Measurements from ENCODE around the gene PLCB2. TPM values are rescaled to one million over a fixed set of nuclear protein-coding genes. Genes with fewer than 3 reads are reported as not detected.

The PLCB2 gene
- total RNA-seq, 1 experiment from 2014 or later: 0.92 TPM

GRCh38 chr15:40303576-40303975 is 4.2 kb downstream of the PLCB2 start:
- no TSS peak for BruUV-seq (replicated peaks)
- H3K4me1 ChIP-seq (replicated peaks; ENCODE audit: insufficient read depth): no peaks in the 10 kb centered on the region
- TF ChIP-seq EZH2 (IDR thresholded peaks at IDR 0.05; ENCODE audit: low read depth) (no peak), CTCF (conservative IDR thresholded peaks at IDR 0.05) (no peak)
- ChIA-PET CTCF (no interaction called here), POLR2A (ENCODE audit: unreplicated experiment) (no interaction called here)
- no peaks in the 10 kb centered on the region for H3K79me2 ChIP-seq (ENCODE audit: low read depth)
- H3F3A ChIP-seq (ENCODE audit: insufficient read depth, low read depth): no peaks in the 10 kb centered on the region
- no peak for DNase-seq
- no peaks in the 10 kb centered on the region for H3K9me3 ChIP-seq (ENCODE audit: insufficient read depth, low read depth)
- no peak overlapping the region for H3K4me3 ChIP-seq
- no peak overlapping the region for H3K4me2 ChIP-seq
- no peak overlapping the region for H3K27ac ChIP-seq
- intact Hi-C loops (cut with micrococcal nuclease; ENCODE audit: unreplicated experiment): no loop called here
- H4K20me1 ChIP-seq (ENCODE audit: insufficient read depth): no peaks in the 10 kb centered on the region
- no peak overlapping the region for H2AFZ ChIP-seq
- H3K36me3 ChIP-seq (ENCODE audit: low read depth): no peaks in the 10 kb centered on the region
- H3K27me3 ChIP-seq (ENCODE audit: insufficient read depth, low read depth): no peaks in the 10 kb centered on the region
- no peaks in the 10 kb centered on the region for H3K9me2 ChIP-seq (ENCODE audit: insufficient read depth)

- TF ChIP-seq CTCF (conservative IDR thresholded peaks at IDR 0.05): no peak
- no peak for TF ChIP-seq EZH2 (IDR thresholded peaks at IDR 0.05; ENCODE audit: low read depth)
- no peaks in the 10 kb centered on the region for H3K36me3 ChIP-seq (ENCODE audit: low read depth)
- H3K27me3 ChIP-seq (ENCODE audit: insufficient read depth, low read depth): no peaks in the 10 kb centered on the region
- H3K4me2 ChIP-seq: no peak overlapping the region
- no TSS peak for BruUV-seq (replicated peaks)
- DNase-seq: no peak
- no peaks in the 10 kb centered on the region for H3K4me1 ChIP-seq (replicated peaks; ENCODE audit: insufficient read depth)
- H2AFZ ChIP-seq: no peak overlapping the region
- no peaks in the 10 kb centered on the region for H3K9me3 ChIP-seq (ENCODE audit: insufficient read depth, low read depth)
- no peaks in the 10 kb centered on the region for H4K20me1 ChIP-seq (ENCODE audit: insufficient read depth)
- H3F3A ChIP-seq (ENCODE audit: insufficient read depth, low read depth): no peaks in the 10 kb centered on the region
- H3K9me2 ChIP-seq (ENCODE audit: insufficient read depth): no peaks in the 10 kb centered on the region
- H3K79me2 ChIP-seq (ENCODE audit: low read depth): no peaks in the 10 kb centered on the region
- POLR2A ChIA-PET (ENCODE audit: unreplicated experiment): no interaction called here
- no peak overlapping the region for H3K4me3 ChIP-seq
- no peak overlapping the region for H3K27ac ChIP-seq
- intact Hi-C loops (cut with micrococcal nuclease; ENCODE audit: unreplicated experiment): no loop called here
- CTCF ChIA-PET: no interaction called here
Measured at GRCh38 chr15:40302981-40303380, 4.8 kb downstream of the PLCB2 start.

GRCh38 chr15:40302288-40302886 is 5.3 kb downstream of the PLCB2 start:
- TF ChIP-seq CTCF (conservative IDR thresholded peaks at IDR 0.05) (no peak), EZH2 (IDR thresholded peaks at IDR 0.05; ENCODE audit: low read depth) (no peak)
- no peaks in the 10 kb centered on the region for H3K9me3 ChIP-seq (ENCODE audit: insufficient read depth, low read depth)
- no peaks in the 10 kb centered on the region for H3K4me1 ChIP-seq (replicated peaks; ENCODE audit: insufficient read depth)
- POLR2A ChIA-PET (ENCODE audit: unreplicated experiment): no interaction called here
- no peak overlapping the region for H3K4me3 ChIP-seq
- intact Hi-C loops (cut with micrococcal nuclease; ENCODE audit: unreplicated experiment): no loop called here
- no peaks in the 10 kb centered on the region for H3K9me2 ChIP-seq (ENCODE audit: insufficient read depth)
- no peak overlapping the region for H3K4me2 ChIP-seq
- H3K27me3 ChIP-seq (ENCODE audit: insufficient read depth, low read depth): no peaks in the 10 kb centered on the region
- H3K79me2 ChIP-seq (ENCODE audit: low read depth): no peaks in the 10 kb centered on the region
- CTCF ChIA-PET: no interaction called here
- H2AFZ ChIP-seq: no peak overlapping the region
- H3K27ac ChIP-seq: no peak overlapping the region
- BruUV-seq (replicated peaks): no TSS peak
- no peaks in the 10 kb centered on the region for H4K20me1 ChIP-seq (ENCODE audit: insufficient read depth)
- no peaks in the 10 kb centered on the region for H3F3A ChIP-seq (ENCODE audit: insufficient read depth, low read depth)
- no peak for DNase-seq
- H3K36me3 ChIP-seq (ENCODE audit: low read depth): no peaks in the 10 kb centered on the region
